Neuronal stem cell (in vitro differentiated cells): ENCODE data around the gene SKA3. TPM values are rescaled to one million over a fixed set of nuclear protein-coding genes. Genes with fewer than 3 reads are reported as not detected.
"Not testable (repeated sequence)": the region's sequence is repeated elsewhere in the genome, so short reads cannot be mapped to it uniquely, and the experiment has no call there.

Source experiments
- DNase-seq: peaks from one replicate; pipeline ENCODE4 v3.0.0-alpha.2; 2013; ENCODE audit warnings: low spot score
- H2AFZ ChIP-seq: one replicate; pipeline ENCODE4 v1.6.1; 2013; ENCODE audit warnings: mild to moderate bottlenecking, low read length, inconsistent platforms
- H2AK5ac ChIP-seq: 2 replicates; pipeline ENCODE4 v1.6.1; 2013; ENCODE audit warnings: low read depth, mild to moderate bottlenecking, inconsistent platforms, low read length, moderate library complexity, mixed read lengths
- H2BK120ac ChIP-seq: 2 replicates; pipeline ENCODE4 v1.6.1; 2013; ENCODE audit warnings: low read depth, mild to moderate bottlenecking, inconsistent platforms, low read length, moderate library complexity, mixed read lengths
- H2BK12ac ChIP-seq: one replicate; pipeline ENCODE4 v1.6.1; 2013; ENCODE audit warnings: low read length, inconsistent platforms
- H2BK15ac ChIP-seq: 2 replicates; pipeline ENCODE4 v1.6.1; 2013; ENCODE audit warnings: mild to moderate bottlenecking, low read length, inconsistent platforms, mixed read lengths
- H2BK5ac ChIP-seq: one replicate; pipeline ENCODE4 v1.6.1; 2013; ENCODE audit warnings: inconsistent platforms, mild to moderate bottlenecking, low read length, moderate library complexity
- H3K14ac ChIP-seq: one replicate; pipeline ENCODE4 v1.6.1; 2013; ENCODE audit warnings: low read length, inconsistent platforms
- H3K18ac ChIP-seq: 2 replicates; pipeline ENCODE4 v1.6.1; 2013; ENCODE audit warnings: low read length, inconsistent platforms
- H3K23ac ChIP-seq: 2 replicates; pipeline ENCODE4 v1.6.1; 2013; ENCODE audit warnings: low read depth, mild to moderate bottlenecking, mixed read lengths, low read length, inconsistent platforms; ENCODE audit not compliant: poor library complexity
- H3K27ac ChIP-seq: replicated peaks from 3 replicates; pipeline ENCODE4 v1.5.1; 2013; ENCODE audit warnings: low read length, inconsistent platforms
- H3K27me3 ChIP-seq, 3 experiments: 2 replicates each; pipeline ENCODE4 v1.6.1; 2013; ENCODE audit warnings: low read length in 3 of 3, mild to moderate bottlenecking in 2 of 3, inconsistent platforms in 1 of 3, low read depth in 1 of 3, mixed read lengths in 1 of 3, moderate library complexity in 1 of 3; ENCODE audit not compliant: control insufficient read depth in 3 of 3, insufficient read depth in 3 of 3
- H3K36me3 ChIP-seq, 2 donors: replicated peaks in 1 of 2; 2 replicates each; pipeline ENCODE4 v1.6.1; 2013; ENCODE audit warnings: low read length in 2 of 2; ENCODE audit not compliant: control insufficient read depth in 2 of 2, insufficient read depth in 2 of 2
- H3K4ac ChIP-seq: 2 replicates; pipeline ENCODE4 v1.6.1; 2013; ENCODE audit warnings: inconsistent platforms, mild to moderate bottlenecking, low read length, moderate library complexity
- H3K4me1 ChIP-seq, 2 donors: 1 replicate in 1 of 2; 2 replicates in 1 of 2; pipeline ENCODE4 v1.6.1; 2013; ENCODE audit warnings: low read length in 2 of 2, low read depth in 1 of 2; ENCODE audit not compliant: control insufficient read depth in 2 of 2, insufficient read depth in 1 of 2
- H3K4me2 ChIP-seq: one replicate; pipeline ENCODE4 v1.6.1; 2013; ENCODE audit warnings: mild to moderate bottlenecking, low read length, inconsistent platforms; ENCODE audit not compliant: insufficient read depth, poor library complexity, severe bottlenecking
- H3K4me3 ChIP-seq, 2 donors: 2 replicates each; pipeline ENCODE4 v1.5.1; 2013; ENCODE audit warnings: low read length in 2 of 2, mild to moderate bottlenecking in 2 of 2, inconsistent platforms in 1 of 2, moderate library complexity in 1 of 2
- H3K79me1 ChIP-seq: one replicate; pipeline ENCODE4 v1.6.1; 2013; ENCODE audit warnings: low read depth, mild to moderate bottlenecking, inconsistent platforms, low read length, moderate library complexity
- H3K9ac ChIP-seq: one replicate; pipeline ENCODE4 v1.6.1; 2013; ENCODE audit warnings: mild to moderate bottlenecking, low read depth, low read length, inconsistent platforms; ENCODE audit not compliant: poor library complexity
- H3K9me3 ChIP-seq, 2 donors: replicated peaks in 1 of 2; 2 replicates each; pipeline versions ENCODE3 to v1.6.1; 2013; ENCODE audit warnings: low read length in 2 of 2, mild to moderate bottlenecking in 2 of 2, inconsistent platforms in 1 of 2, low read depth in 1 of 2, mixed read lengths in 1 of 2, moderate library complexity in 1 of 2; ENCODE audit not compliant: control insufficient read depth in 2 of 2, insufficient read depth in 1 of 2
- H4K8ac ChIP-seq: one replicate; pipeline ENCODE4 v1.6.1; 2013; ENCODE audit warnings: low read depth, mild to moderate bottlenecking, inconsistent platforms, low read length, moderate library complexity
- H4K91ac ChIP-seq: one replicate; pipeline ENCODE4 v1.6.1; 2013; ENCODE audit warnings: low read length, low read depth, mild to moderate bottlenecking, inconsistent platforms; ENCODE audit not compliant: poor library complexity
- WGBS, 2 donors: extraction: QIAGEN DNeasy Blood & Tissue Kit; methylation state at CpG; one replicate each; pipeline ENCODE4 v1.1.7; 2013; ENCODE audit warnings: missing lambda C conversion rate in 2 of 2, mixed read lengths in 1 of 2; ENCODE audit not compliant: insufficient read length in 2 of 2, insufficient replicate concordance in 1 of 2; ENCODE audit errors: extremely low coverage in 2 of 2; 5-methylcytosine and 5-hydroxymethylcytosine counted together
- polyA plus RNA-seq, 2 experiments: library from polyadenylated mRNA; stranded (reverse); fragments of 200-250 nt; gene quantifications; one replicate each; pipeline ENCODE4 v1.2.3, GENCODE V29; 2013

Gene SKA3
- polyA plus RNA-seq (2013, experiment 1 of 2), result 32.0 TPM
- polyA plus RNA-seq (2013, experiment 2 of 2), result 32.9 TPM

DNA sequence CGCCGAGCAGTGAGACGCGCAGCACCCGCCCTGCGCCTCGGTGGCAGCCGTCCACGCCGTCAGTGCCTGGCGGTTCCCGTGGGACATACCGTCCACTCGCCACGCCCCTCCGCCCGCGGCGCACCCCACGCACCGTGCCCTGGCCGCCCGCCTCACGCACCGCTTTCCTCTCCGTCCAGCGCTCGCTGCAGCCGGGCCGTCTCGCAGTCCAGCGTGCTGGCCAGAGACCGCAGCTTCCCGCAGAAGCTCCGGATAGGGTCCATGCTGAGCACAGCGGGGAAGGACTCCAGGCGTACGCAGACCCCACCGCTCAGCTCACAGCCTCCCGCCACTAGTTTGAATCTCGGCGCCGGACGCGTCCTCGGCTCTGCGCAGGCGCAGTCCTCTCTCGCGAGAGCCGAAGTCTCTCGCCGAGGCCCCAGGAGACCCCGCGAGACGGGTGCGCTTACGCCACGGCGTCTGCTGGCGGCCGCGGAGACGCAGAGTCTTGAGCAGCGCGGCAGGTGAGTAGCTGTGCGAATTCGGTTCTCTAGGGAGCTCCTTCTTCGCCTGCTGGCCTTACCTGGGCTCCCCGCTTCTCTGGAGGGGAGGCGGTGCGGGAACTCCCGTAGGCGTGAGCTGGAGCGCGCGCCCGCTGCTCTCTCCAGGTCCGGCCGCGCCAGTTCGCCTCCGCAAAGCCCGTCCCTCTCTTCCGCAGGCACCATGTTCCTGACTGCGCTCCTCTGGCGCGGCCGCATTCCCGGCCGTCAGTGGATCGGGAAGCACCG lies at the start of gene SKA3, which contains the start of gene MRPL57:
Gene SKA3 (minus strand): TSS at position 338 of the 767 bp plus-strand sequence. CDS start 75 bp downstream, at position 263.
Gene MRPL57 (plus strand): TSS at position 444 of the 767 bp plus-strand sequence. CDS start 259 bp downstream, at position 703.
- Histone ChIP-seq H3K4me2 (peak within 1 kb of the TSS; percentile 77), H2BK5ac (peak within 1 kb of the TSS; percentile 69), H3K4me3 (peak within 1 kb of the TSS; percentile 79 to 92), H2AK5ac (peak within 1 kb of the TSS; percentile 90), H3K9me3 (peaks cover 0 to 8% of the 10 kb centered on the region in 2 donors), H3K14ac (peak within 1 kb of the TSS; percentile 98), H2BK12ac (no peak within 1 kb of the TSS), H3K18ac (peak within 1 kb of the TSS; percentile 99), H2AFZ (peak within 1 kb of the TSS; percentile 97), H3K79me1 (peaks cover 10% of the 10 kb centered on the region), H3K27me3 (no peaks in the 10 kb centered on the region), H2BK15ac (peak within 1 kb of the TSS; percentile 65), H4K8ac (peak within 1 kb of the TSS; percentile 86), H2BK120ac (peak within 1 kb of the TSS; percentile 95), H4K91ac (peak within 1 kb of the TSS; percentile 89), H3K9ac (peak within 1 kb of the TSS; percentile 99), H3K36me3 (peaks cover 3 to 32% of the 10 kb centered on the region in 2 donors), H3K23ac (peak within 1 kb of the TSS; percentile 94), H3K4ac (no peak within 1 kb of the TSS), H3K4me1 (peaks cover 0 to 2% of the 10 kb centered on the region in 2 donors), H3K27ac (peak within 1 kb of the TSS; percentile 92)
- no CpG with 5 or more reads among the region's 93 CpGs for WGBS, 2 donors
- DNase-seq, result peak; percentile 95

DNA sequence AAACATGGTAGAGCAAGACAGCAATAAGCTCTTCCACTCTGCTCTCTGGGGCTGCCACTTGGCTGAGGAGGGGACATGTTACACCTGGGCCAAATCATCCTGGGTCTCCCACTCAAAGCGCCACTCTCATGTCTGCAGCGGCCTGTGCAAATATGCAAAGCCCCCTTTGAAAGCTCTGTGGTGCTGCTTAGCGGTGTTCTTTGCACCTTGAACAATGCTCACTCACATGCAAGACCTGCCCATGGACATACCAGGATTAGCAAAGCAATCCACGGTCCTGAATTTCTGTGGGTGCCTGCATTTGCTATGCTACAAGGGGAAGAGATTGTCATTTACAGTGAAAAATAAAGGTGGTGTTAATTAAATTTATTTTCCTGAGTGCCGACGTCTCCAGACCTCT lies 48.7 kb upstream of the SKA3 start:
- Histone ChIP-seq H2AK5ac (no peak overlapping the region), H2BK5ac (no peak overlapping the region), H3K23ac (no peak overlapping the region), H3K36me3 (no peaks in the 10 kb centered on the region), H2BK12ac (no peak overlapping the region), H3K79me1 (no peaks in the 10 kb centered on the region), H2BK120ac (no peak overlapping the region), H3K27me3 (no peaks in the 10 kb centered on the region), H3K9me3 (peaks cover 0 to 3% of the 10 kb centered on the region in 2 donors), H3K4me1 (no peaks in the 10 kb centered on the region), H2BK15ac (no peak overlapping the region), H3K18ac (no peak overlapping the region), H3K9ac (no peak overlapping the region), H3K14ac (no peak overlapping the region), H4K8ac (no peak overlapping the region), H4K91ac (no peak overlapping the region), H3K4me2 (no peak overlapping the region), H3K4me3 (no peak overlapping the region), H3K27ac (no peak overlapping the region), H2AFZ (no peak overlapping the region), H3K4ac (no peak overlapping the region)
- no CpG with 5 or more reads among the region's 6 CpGs for WGBS, 2 donors
- no peak for DNase-seq

DNA sequence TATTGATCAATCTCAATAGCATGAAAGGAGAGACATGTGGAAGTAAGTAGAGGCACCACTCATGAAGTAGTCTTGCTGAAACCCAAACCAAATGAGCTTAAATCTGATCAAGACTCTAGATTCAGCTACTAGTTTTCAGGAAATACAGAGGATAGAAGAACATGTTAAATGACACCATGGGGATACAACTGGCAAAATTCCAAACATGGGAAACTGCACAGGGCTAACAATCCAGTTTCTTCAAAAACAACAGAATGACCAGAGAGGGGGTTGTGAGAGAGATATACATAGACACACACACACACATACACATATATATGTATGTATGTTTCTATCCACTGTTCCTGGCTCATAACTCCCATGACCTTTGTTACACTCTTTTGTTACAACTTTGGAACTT lies 44.9 kb upstream of the SKA3 start:
- Histone ChIP-seq H3K4ac (no peak overlapping the region), H4K8ac (no peak overlapping the region), H2AFZ (no peak overlapping the region)

GRCh38 chr13:21219716-21220115 lies 43.4 kb upstream of the SKA3 start:
- H3K9ac ChIP-seq, H2BK12ac ChIP-seq, H3K18ac ChIP-seq, H3K27me3 ChIP-seq, H2BK5ac ChIP-seq, H2BK120ac ChIP-seq, H2AK5ac ChIP-seq, H3K23ac ChIP-seq, H3K9me3 ChIP-seq, H4K91ac ChIP-seq, H4K8ac ChIP-seq, H3K4me3 ChIP-seq, H3K4me2 ChIP-seq, H2BK15ac ChIP-seq, H2AFZ ChIP-seq, H3K4ac ChIP-seq, H3K79me1 ChIP-seq, H3K14ac ChIP-seq, H3K27ac ChIP-seq, H3K36me3 ChIP-seq, H3K4me1 ChIP-seq, DNase-seq: not testable (repeated sequence)
- no CpG with 5 or more reads among the region's 3 CpGs for WGBS, 2 donors

More for the DNA sequence above, 44.9 kb upstream of the SKA3 start:
- H2BK15ac ChIP-seq, result no peak overlapping the region
- H3K27me3 ChIP-seq, result no peaks in the 10 kb centered on the region
- peaks cover 0 to 3% of the 10 kb centered on the region in 2 donors for H3K9me3 ChIP-seq
- no peak overlapping the region for H3K14ac ChIP-seq
- H2BK12ac ChIP-seq, result no peak overlapping the region
- H3K4me1 ChIP-seq, result peaks cover 0 to 3% of the 10 kb centered on the region in 2 donors
- H3K18ac ChIP-seq, result no peak overlapping the region
- H3K27ac ChIP-seq, result no peak overlapping the region
- no peak overlapping the region for H3K4me3 ChIP-seq
- H3K4me2 ChIP-seq, result no peak overlapping the region
- H2BK5ac ChIP-seq, result no peak overlapping the region
- no peak overlapping the region for H2AK5ac ChIP-seq
- no peak overlapping the region for H3K9ac ChIP-seq
- no peak for DNase-seq
- H3K23ac ChIP-seq, result no peak overlapping the region
- H2BK120ac ChIP-seq, result no peak overlapping the region
- no peaks in the 10 kb centered on the region for H3K79me1 ChIP-seq
- H4K91ac ChIP-seq, result no peak overlapping the region
- no peaks in the 10 kb centered on the region for H3K36me3 ChIP-seq
